Panc1 (cell line): ENCODE data around the gene LPCAT4. TPM values are rescaled to one million over a fixed set of nuclear protein-coding genes. Genes with fewer than 3 reads are reported as not detected.

Experiments used
- ATAC-seq: fragments of 200-7000 bp; cut with Tn5 transposase; 2 replicates; pipeline ENCODE4 v1.9.1; 2020; ENCODE audit warnings: mild to moderate bottlenecking, moderate library complexity
- BruUV-seq: library from RNA; stranded (reverse); fragments of 400-500 nt; replicated peaks from 2 replicates; lab custom pipeline; 2021; lab: Mats Ljungman, UMichigan
- CTCF ChIA-PET: fragments of 300-600 bp; sonication (Branson Sonifier 250); formaldehyde crosslinking; loops from one replicate; lab custom pipeline; 2022; ENCODE audit warnings: antibody characterized with exemption; lab: Charles Lee
- POLR2A ChIA-PET: fragments of 300-600 bp; sonication (Branson Sonifier 250); formaldehyde crosslinking; loops from one replicate; lab custom pipeline; 2022; ENCODE audit warnings: antibody characterized with exemption; lab: Charles Lee
- DNase-seq: peaks from one replicate; pipeline ENCODE4 v3.0.0-alpha.2; 2010; ENCODE audit warnings: low read depth, low spot score
- H3K27ac ChIP-seq: 2 replicates; pipeline ENCODE4 v1.5.1; 2011; ENCODE audit warnings: mild to moderate bottlenecking, low read length, inconsistent platforms
- H3K27me3 ChIP-seq: fragments of 200-500 bp; sonication (Bioruptor generic); 2 replicates; pipeline ENCODE4 v1.6.0; 2014; ENCODE audit warnings: low read length, inconsistent platforms; ENCODE audit not compliant: control insufficient read depth, insufficient read depth
- H3K36me3 ChIP-seq: fragments of 200-500 bp; sonication (Bioruptor generic); 2 replicates; pipeline ENCODE4 v1.5.1; 2014; ENCODE audit warnings: inconsistent platforms, mild to moderate bottlenecking, low read length, moderate library complexity; ENCODE audit not compliant: control insufficient read depth, insufficient read depth
- H3K4me1 ChIP-seq: 2 replicates; pipeline ENCODE4 v1.5.1; 2011; ENCODE audit warnings: inconsistent platforms, mild to moderate bottlenecking, low read length, moderate library complexity; ENCODE audit not compliant: control insufficient read depth, insufficient read depth
- H3K4me3 ChIP-seq, 2 experiments: 2 replicates each; pipeline ENCODE4 v1.5.1; 2011 to 2012; ENCODE audit warnings: low read depth in 2 of 2, low read length in 2 of 2, mild to moderate bottlenecking in 2 of 2, inconsistent platforms in 1 of 2, moderate library complexity in 1 of 2
- H3K9me3 ChIP-seq: fragments of 200-500 bp; sonication (Bioruptor generic); 2 replicates; pipeline ENCODE4 v1.5.1; 2014; ENCODE audit warnings: low read depth, mild to moderate bottlenecking, inconsistent platforms, low read length, moderate library complexity; ENCODE audit not compliant: control insufficient read depth, insufficient read depth
- CTCF ChIP-seq: fragments of 450-650 bp; IDR thresholded peaks from 2 replicates; pipeline ENCODE4 v1.5.1; 2017; ENCODE audit warnings: mild to moderate bottlenecking
- POLR2AphosphoS5 ChIP-seq: IDR thresholded peaks from 2 replicates; pipeline ENCODE4 v1.6.1; 2012; ENCODE audit warnings: mild to moderate bottlenecking, low read depth, low read length, moderate library complexity
- REST ChIP-seq, 2 experiments: IDR thresholded peaks; 2 replicates each; pipeline ENCODE4 v1.6.1; 2011 to 2012; ENCODE audit warnings: low read depth in 2 of 2, control low read depth in 1 of 2, low read length in 1 of 2, mild to moderate bottlenecking in 1 of 2, moderate library complexity in 1 of 2; ENCODE audit not compliant: insufficient read depth in 1 of 2
- SIN3A ChIP-seq: IDR thresholded peaks from 2 replicates; pipeline ENCODE4 v1.6.1; 2012; ENCODE audit warnings: low read depth, mild to moderate bottlenecking, low read length, moderate library complexity, borderline replicate concordance; ENCODE audit not compliant: insufficient read depth
- TCF7L2 ChIP-seq: IDR thresholded peaks from 2 replicates; pipeline ENCODE4 v1.6.1; 2011; ENCODE audit warnings: mild to moderate bottlenecking, low read depth, low read length, inconsistent platforms
- in situ Hi-C: cut with HindIII; loops from 2 replicates; pipeline ENCODE4 v1.10.0; 2016; ENCODE audit warnings: low sequenced_read_pairs, low pct_unique_long_range_greater_than_20kb
- intact Hi-C: fragments of 100-400 bp; cut with micrococcal nuclease; formaldehyde crosslinking; loops from one replicate; pipeline ENCODE4 v1.10.0; 2022; ENCODE audit not compliant: unreplicated experiment
- total RNA-seq: library from RNA; stranded (reverse); gene quantifications from one replicate; pipeline ENCODE4 v1.2.1, GENCODE V29; 2021; ENCODE audit not compliant: unreplicated experiment

The LPCAT4 gene
- total RNA-seq, 1 experiment from 2014 or later: 58.5 TPM

GRCh38 chr15:34338347-34338746 lies 28.6 kb downstream of the LPCAT4 start:
- in situ Hi-C loops: no loop called here
- no TSS peak for BruUV-seq
- no peak for TF ChIP-seq POLR2AphosphoS5
- no peak for TF ChIP-seq CTCF
- TF ChIP-seq REST (IDR thresholded peaks at IDR 0.05; ENCODE audit: insufficient read depth in 1 of 2, low read depth in 2 of 2, low read length in 1 of 2): no peak
- TF ChIP-seq TCF7L2: no peak
- no peak for TF ChIP-seq SIN3A
- H3K36me3 ChIP-seq: peaks cover 10% of the 10 kb centered on the region
- H3K4me3 ChIP-seq: peak overlapping the region; percentile 67 to 85
- H3K27ac ChIP-seq: peak overlapping the region; percentile 88
- ATAC-seq (peak; percentile 6), DNase-seq (no peak)
- ChIA-PET POLR2A (interaction anchor here (0.6 to 1.0 kb wide), 3 partner anchors 13 to 20 kb away, joined by 3 to 5 read pairs (median 3); no protein-coding TSS in a partner anchor), CTCF (interaction anchor here (1.2 kb wide), 1 partner anchor 29 kb away, joined by 6 read pairs; the partner anchor contains the start of gene LPCAT4)
- peaks cover 42% of the 10 kb centered on the region for H3K4me1 ChIP-seq
- no peaks in the 10 kb centered on the region for H3K9me3 ChIP-seq
- no peaks in the 10 kb centered on the region for H3K27me3 ChIP-seq
- intact Hi-C loops: no loop called here

GRCh38 chr15:34337557-34338306 lies 29.3 kb downstream of the LPCAT4 start, which contains the start of gene SLC12A6:
TSS of gene SLC12A6 (minus strand) at chr15:34337781. CDS start at chr15:34336680, 1,101 bp downstream.
- CTCF ChIA-PET: interaction anchor here (0.6 to 1.2 kb wide), 2 partner anchors 30 to 53 kb away, joined by 5 to 6 read pairs; partner anchors contain the start of gene LPCAT4
- intact Hi-C loops (no loop called here), in situ Hi-C loops (no loop called here)
- DNase-seq: peak; percentile 81
- Histone ChIP-seq H3K9me3 (no peaks in the 10 kb centered on the region), H3K4me3 (peak within 1 kb of the TSS; percentile 67 to 85), H3K36me3 (peaks cover 10% of the 10 kb centered on the region), H3K27me3 (no peaks in the 10 kb centered on the region), H3K27ac (peak within 1 kb of the TSS; percentile 88), H3K4me1 (peaks cover 41% of the 10 kb centered on the region)
- no TSS peak for BruUV-seq
- TF ChIP-seq REST (IDR thresholded peaks at IDR 0.05; ENCODE audit: insufficient read depth in 1 of 2, low read depth in 2 of 2, low read length in 1 of 2): no peak
- no peak for TF ChIP-seq CTCF
- TF ChIP-seq SIN3A: peak; percentile 81; the same call in 1 of the 2 replicates
- TF ChIP-seq POLR2AphosphoS5: peak; percentile 77
- peak; percentile 10; the same call in 1 of the 2 replicates for TF ChIP-seq TCF7L2
- ATAC-seq: peak; percentile 97
- POLR2A ChIA-PET: interaction anchor here (0.6 to 1.0 kb wide), 3 partner anchors 12 to 114 kb away, joined by 3 read pairs; no protein-coding TSS in a partner anchor
